Measurements from ENCODE around the gene MEP1A. TPM values are rescaled to one million over a fixed set of nuclear protein-coding genes. Genes with fewer than 3 reads are reported as not detected.
"Not testable (repeated sequence)": the region's sequence is repeated elsewhere in the genome, so short reads cannot be mapped to it uniquely, and the experiment has no call there.

The MEP1A gene, protein sequence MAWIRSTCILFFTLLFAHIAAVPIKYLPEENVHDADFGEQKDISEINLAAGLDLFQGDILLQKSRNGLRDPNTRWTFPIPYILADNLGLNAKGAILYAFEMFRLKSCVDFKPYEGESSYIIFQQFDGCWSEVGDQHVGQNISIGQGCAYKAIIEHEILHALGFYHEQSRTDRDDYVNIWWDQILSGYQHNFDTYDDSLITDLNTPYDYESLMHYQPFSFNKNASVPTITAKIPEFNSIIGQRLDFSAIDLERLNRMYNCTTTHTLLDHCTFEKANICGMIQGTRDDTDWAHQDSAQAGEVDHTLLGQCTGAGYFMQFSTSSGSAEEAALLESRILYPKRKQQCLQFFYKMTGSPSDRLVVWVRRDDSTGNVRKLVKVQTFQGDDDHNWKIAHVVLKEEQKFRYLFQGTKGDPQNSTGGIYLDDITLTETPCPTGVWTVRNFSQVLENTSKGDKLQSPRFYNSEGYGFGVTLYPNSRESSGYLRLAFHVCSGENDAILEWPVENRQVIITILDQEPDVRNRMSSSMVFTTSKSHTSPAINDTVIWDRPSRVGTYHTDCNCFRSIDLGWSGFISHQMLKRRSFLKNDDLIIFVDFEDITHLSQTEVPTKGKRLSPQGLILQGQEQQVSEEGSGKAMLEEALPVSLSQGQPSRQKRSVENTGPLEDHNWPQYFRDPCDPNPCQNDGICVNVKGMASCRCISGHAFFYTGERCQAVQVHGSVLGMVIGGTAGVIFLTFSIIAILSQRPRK
- total RNA-seq: not detected

DNA sequence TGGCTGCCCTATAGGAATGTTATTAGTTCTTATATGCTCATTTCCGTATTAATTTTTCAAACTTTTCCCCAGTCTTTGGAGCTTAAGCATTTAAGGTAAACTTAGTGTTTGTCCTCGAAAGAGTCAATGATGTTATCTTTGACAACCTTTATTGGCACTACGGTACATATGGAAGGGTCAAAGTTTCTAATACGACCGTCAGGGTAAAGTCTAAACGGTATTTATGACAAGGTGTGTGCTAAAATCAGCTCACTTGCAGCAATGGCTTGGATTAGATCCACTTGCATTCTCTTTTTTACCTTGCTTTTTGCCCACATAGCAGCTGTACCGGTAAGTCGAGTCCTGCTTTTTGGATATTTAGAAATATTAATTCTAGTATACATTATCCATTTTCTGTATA, at the start of gene MEP1A:
Gene MEP1A (plus strand): TSS at position 252 of the 400 bp plus-strand sequence. CDS start 10 bp downstream, at position 262.
- ATAC-seq (ENCODE audit: insufficient number of reproducible peaks, low FRiP score, low read depth): no peak
- TF ChIP-seq, protein P1, sequence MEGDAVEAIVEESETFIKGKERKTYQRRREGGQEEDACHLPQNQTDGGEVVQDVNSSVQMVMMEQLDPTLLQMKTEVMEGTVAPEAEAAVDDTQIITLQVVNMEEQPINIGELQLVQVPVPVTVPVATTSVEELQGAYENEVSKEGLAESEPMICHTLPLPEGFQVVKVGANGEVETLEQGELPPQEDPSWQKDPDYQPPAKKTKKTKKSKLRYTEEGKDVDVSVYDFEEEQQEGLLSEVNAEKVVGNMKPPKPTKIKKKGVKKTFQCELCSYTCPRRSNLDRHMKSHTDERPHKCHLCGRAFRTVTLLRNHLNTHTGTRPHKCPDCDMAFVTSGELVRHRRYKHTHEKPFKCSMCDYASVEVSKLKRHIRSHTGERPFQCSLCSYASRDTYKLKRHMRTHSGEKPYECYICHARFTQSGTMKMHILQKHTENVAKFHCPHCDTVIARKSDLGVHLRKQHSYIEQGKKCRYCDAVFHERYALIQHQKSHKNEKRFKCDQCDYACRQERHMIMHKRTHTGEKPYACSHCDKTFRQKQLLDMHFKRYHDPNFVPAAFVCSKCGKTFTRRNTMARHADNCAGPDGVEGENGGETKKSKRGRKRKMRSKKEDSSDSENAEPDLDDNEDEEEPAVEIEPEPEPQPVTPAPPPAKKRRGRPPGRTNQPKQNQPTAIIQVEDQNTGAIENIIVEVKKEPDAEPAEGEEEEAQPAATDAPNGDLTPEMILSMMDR (IDR thresholded peaks at IDR 0.05): no peak

DNA sequence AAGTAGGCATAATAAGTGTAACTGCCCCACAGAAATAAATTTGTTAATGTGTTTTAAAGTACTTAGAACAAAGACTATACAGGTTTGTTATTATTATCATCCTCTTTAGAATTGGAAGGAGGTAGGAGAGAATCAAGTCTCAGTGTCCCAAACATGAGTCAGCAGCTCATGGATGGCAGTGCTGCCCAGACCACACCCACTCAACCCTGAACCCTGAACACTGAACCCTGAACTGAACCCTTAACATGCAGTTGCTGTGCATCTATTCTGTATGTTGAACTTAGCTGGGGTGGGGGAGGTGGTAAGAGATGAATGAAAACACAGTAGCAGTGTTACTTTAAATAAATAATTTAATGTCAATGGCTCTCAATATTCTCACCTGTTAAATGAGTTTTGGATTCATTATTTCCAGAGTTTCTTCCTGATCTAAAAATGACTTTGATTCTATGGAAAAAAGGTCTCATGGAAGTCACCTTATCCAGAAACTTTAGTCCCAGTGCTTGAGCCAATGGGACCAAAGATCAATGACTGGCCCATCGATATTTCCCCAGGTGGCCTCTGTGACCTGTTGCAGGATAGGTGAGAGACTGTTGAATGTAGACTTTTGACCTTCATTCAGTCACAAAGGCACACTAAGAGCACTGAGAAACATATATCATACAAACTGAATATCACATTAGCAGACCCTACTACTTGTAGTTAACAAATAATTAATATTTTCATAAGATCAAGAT, 49.6 kb upstream of the MEP1A start:
- DNase-seq (ENCODE audit: low spot score) (no peak), ATAC-seq (ENCODE audit: insufficient number of reproducible peaks, low FRiP score, low read depth) (no peak)
- no peaks in the 10 kb centered on the region for H3K27me3 ChIP-seq (replicated peaks; ENCODE audit: insufficient read depth)

More for the DNA sequence above, at the start of gene MEP1A:
- Histone ChIP-seq H3K4me1 (ENCODE audit: control insufficient read depth in 1 of 2, low read depth in 2 of 2) (no peaks in the 10 kb centered on the region), H3K9me3 (no peaks in the 10 kb centered on the region), H3K4me3 (no peak within 1 kb of the TSS), H3K27ac (no peak within 1 kb of the TSS), H3K27me3 (replicated peaks; ENCODE audit: insufficient read depth) (no peaks in the 10 kb centered on the region), H3K36me3 (no peaks in the 10 kb centered on the region)
- DNase-seq (ENCODE audit: low spot score): no peak

DNA sequence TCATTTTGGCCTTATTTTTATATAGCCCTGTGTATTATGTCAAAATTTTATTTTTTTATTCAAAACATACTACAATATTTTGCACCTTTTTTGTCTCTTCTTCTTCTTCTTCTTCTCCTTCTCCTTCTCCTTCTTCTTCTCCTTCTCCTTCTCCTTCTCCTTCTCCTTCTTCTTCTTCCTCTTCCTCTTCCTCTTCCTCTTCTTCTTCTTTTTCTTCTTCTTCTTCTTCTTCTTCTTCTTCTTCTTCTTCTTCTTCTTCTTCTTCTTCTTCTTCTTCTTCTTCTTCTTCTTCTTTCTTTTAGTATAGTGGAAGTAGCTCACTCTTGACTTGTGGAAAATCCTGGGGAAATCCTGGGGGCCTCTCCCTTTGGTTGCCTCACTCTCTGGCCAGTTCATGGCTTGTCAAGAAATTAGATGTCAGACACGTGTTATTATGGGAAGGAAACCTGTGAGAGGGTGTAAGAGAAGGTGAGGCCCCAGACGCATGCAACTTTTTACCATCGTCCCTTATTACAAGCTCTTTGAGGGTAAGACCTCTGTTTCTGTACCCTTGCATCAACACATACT, 48.9 kb upstream of the MEP1A start:
- not testable (repeated sequence) for H3K9me3 ChIP-seq; H3K4me1 ChIP-seq (ENCODE audit: control insufficient read depth in 1 of 2, low read depth in 2 of 2); DNase-seq (ENCODE audit: low spot score); H3K27ac ChIP-seq; H3K4me3 ChIP-seq; H3K27me3 ChIP-seq (replicated peaks; ENCODE audit: insufficient read depth); ATAC-seq (ENCODE audit: insufficient number of reproducible peaks, low FRiP score, low read depth); H3K36me3 ChIP-seq

More for the DNA sequence above, 49.6 kb upstream of the MEP1A start:
- TF ChIP-seq, protein P1 (IDR thresholded peaks at IDR 0.05): no peak
- Histone ChIP-seq H3K4me3 (no peak overlapping the region), H3K36me3 (no peaks in the 10 kb centered on the region), H3K4me1 (ENCODE audit: control insufficient read depth in 1 of 2, low read depth in 2 of 2) (no peaks in the 10 kb centered on the region), H3K27ac (no peak overlapping the region), H3K9me3 (no peaks in the 10 kb centered on the region)

DNA sequence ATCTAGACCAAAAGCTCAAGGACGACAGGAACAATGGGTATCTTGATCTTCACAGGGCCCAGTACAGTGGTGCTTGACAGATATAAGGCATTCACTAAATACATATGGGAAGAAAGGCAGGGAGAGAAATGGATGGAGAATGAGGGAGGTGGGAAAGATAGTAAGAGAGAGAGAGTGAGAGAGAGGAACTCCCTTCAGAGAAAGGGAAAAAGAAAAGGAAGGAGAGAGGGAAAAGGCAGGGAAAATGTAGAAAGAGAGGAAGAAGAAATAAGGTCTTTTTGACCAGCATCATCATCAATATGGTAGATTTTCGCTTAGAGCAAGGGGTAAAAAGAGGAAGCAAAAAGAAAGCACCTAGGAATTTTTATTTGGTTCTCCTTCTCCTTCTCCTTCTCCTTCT, 47.2 kb upstream of the MEP1A start:
- Histone ChIP-seq H3K9me3 (no peaks in the 10 kb centered on the region), H3K27me3 (replicated peaks; ENCODE audit: insufficient read depth) (no peaks in the 10 kb centered on the region), H3K36me3 (no peaks in the 10 kb centered on the region), H3K4me1 (ENCODE audit: control insufficient read depth in 1 of 2, low read depth in 2 of 2) (no peaks in the 10 kb centered on the region), H3K27ac (no peak overlapping the region), H3K4me3 (no peak overlapping the region)
- DNase-seq (ENCODE audit: low spot score) (no peak), ATAC-seq (ENCODE audit: insufficient number of reproducible peaks, low FRiP score, low read depth) (no peak)
- TF ChIP-seq, protein P1 (IDR thresholded peaks at IDR 0.05): no peak

DNA sequence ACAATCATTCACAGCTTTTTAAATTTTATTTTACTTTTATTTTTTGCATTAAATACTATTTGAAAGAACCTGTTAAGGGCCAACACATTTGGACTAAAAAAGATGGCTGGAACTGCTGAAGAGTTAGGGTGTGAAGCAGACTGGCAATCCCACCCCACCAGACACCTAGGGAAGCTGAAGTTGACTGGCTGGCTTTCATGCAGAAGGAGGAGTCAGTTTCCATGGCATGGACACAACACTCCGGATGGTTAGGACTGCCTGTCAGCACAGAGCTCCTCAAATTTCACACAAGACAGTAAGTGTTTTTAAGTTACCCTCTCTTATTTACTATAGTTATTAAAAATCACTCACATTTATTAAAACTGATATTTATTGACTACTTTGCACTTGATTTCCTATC, 46.5 kb upstream of the MEP1A start, which contains the start of gene ANKRD66:
Gene ANKRD66 (plus strand): TSS at position 238 of the 400 bp plus-strand sequence. CDS start 5,016 bp downstream, outside the sequence.
- ATAC-seq (ENCODE audit: insufficient number of reproducible peaks, low FRiP score, low read depth): no peak
- H3K9me3 ChIP-seq: no peaks in the 10 kb centered on the region
- H3K36me3 ChIP-seq: no peaks in the 10 kb centered on the region
- no peaks in the 10 kb centered on the region for H3K27me3 ChIP-seq (replicated peaks; ENCODE audit: insufficient read depth)
- DNase-seq (ENCODE audit: low spot score): no peak
- no peak within 1 kb of the TSS for H3K27ac ChIP-seq
- no peak within 1 kb of the TSS for H3K4me3 ChIP-seq
- TF ChIP-seq, protein P1 (IDR thresholded peaks at IDR 0.05): no peak
- no peaks in the 10 kb centered on the region for H3K4me1 ChIP-seq (ENCODE audit: control insufficient read depth in 1 of 2, low read depth in 2 of 2)

Data from thoracic aorta (tissue), 2 donors.